GM18526 (cell line): Measurements from ENCODE around the gene SND1.

Source experiments
- POLR2A ChIP-seq: IDR thresholded peaks from 3 replicates; pipeline ENCODE4 v1.6.1; 2011; ENCODE audit not compliant: insufficient read length; ENCODE audit errors: extremely low read depth

The SND1 gene

GRCh38 chr7:127810113-127810512, 158.1 kb downstream of the SND1 start:
- no peak for TF ChIP-seq POLR2A

- TF ChIP-seq POLR2A: no peak
These were observed 159.0 kb downstream of the SND1 start for GRCh38 chr7:127810696-127811660.

GRCh38 chr7:127812540-127812939, 160.5 kb downstream of the SND1 start:
- TF ChIP-seq POLR2A: no peak

GRCh38 chr7:127813991-127814541, 162.1 kb downstream of the SND1 start:
- TF ChIP-seq POLR2A: no peak

- TF ChIP-seq POLR2A: no peak
These were observed 163.7 kb downstream of the SND1 start for GRCh38 chr7:127815631-127816145.

- TF ChIP-seq POLR2A: no peak
These were observed 164.6 kb downstream of the SND1 start for GRCh38 chr7:127816354-127817190.

- TF ChIP-seq POLR2A: no peak
These were observed 165.5 kb downstream of the SND1 start for GRCh38 chr7:127817466-127817865.

GRCh38 chr7:127818306-127818705, 166.3 kb downstream of the SND1 start:
- no peak for TF ChIP-seq POLR2A

- TF ChIP-seq POLR2A: no peak
These were observed 168.2 kb downstream of the SND1 start for GRCh38 chr7:127819975-127820731.

GRCh38 chr7:127820732-127821085, 168.7 kb downstream of the SND1 start:
- TF ChIP-seq POLR2A: no peak

- TF ChIP-seq POLR2A: no peak
These were observed 169.2 kb downstream of the SND1 start for GRCh38 chr7:127821146-127821545.

GRCh38 chr7:127822822-127823508, 171.0 kb downstream of the SND1 start:
- no peak for TF ChIP-seq POLR2A

GRCh38 chr7:127824682-127825081, 172.7 kb downstream of the SND1 start:
- TF ChIP-seq POLR2A: no peak

GRCh38 chr7:127828843-127829500, 177.0 kb downstream of the SND1 start:
- TF ChIP-seq POLR2A: no peak
